Keratinocyte (primary cell): ENCODE measurements around the gene SETBP1.

Source experiments
- EZH2 ChIP-seq: IDR thresholded peaks from one replicate; pipeline ENCODE4 v1.6.1; 2012; ENCODE audit warnings: inconsistent platforms, mild to moderate bottlenecking, low read length, moderate library complexity
- TF ChIP-seq, protein P1 (sequence below), 3 experiments: IDR thresholded peaks in 1 of 3; conservative IDR thresholded peaks in 1 of 3; optimal IDR thresholded peaks in 1 of 3; 2 replicates in 2 of 3; 3 replicates in 1 of 3; pipeline versions ENCODE3 to v1.5.1; 2011; ENCODE audit warnings: low read length in 3 of 3, mild to moderate bottlenecking in 3 of 3, moderate library complexity in 2 of 3, control low read depth in 1 of 3, inconsistent platforms in 1 of 3; ENCODE audit not compliant: insufficient read depth in 2 of 3; ENCODE audit errors: extremely low read depth in 1 of 3

DNA sequence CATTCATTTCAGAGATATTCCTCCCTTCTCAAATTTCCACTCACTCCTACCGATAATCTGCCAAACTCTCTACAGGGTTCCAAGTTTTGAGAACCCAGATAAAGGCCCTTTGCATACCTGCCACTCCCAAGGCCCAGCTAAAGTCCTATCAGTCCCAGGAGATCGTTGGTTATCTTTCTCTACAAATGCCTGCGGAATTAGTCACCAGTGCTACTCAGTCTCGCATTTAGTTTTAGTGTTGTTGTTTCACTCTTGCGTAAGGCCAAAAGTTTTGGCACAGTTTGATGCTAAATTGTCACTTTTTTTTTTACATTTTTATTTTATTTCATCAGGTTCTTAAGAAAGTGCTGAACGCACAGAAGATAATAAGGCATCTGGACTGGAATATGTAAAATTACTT lies 29.2 kb upstream of the SETBP1 start:
- TF ChIP-seq, protein P1, sequence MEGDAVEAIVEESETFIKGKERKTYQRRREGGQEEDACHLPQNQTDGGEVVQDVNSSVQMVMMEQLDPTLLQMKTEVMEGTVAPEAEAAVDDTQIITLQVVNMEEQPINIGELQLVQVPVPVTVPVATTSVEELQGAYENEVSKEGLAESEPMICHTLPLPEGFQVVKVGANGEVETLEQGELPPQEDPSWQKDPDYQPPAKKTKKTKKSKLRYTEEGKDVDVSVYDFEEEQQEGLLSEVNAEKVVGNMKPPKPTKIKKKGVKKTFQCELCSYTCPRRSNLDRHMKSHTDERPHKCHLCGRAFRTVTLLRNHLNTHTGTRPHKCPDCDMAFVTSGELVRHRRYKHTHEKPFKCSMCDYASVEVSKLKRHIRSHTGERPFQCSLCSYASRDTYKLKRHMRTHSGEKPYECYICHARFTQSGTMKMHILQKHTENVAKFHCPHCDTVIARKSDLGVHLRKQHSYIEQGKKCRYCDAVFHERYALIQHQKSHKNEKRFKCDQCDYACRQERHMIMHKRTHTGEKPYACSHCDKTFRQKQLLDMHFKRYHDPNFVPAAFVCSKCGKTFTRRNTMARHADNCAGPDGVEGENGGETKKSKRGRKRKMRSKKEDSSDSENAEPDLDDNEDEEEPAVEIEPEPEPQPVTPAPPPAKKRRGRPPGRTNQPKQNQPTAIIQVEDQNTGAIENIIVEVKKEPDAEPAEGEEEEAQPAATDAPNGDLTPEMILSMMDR (optimal IDR thresholded peaks at IDR 0.05 in 1 of 3, IDR thresholded peaks at IDR 0.05 in 1 of 3, conservative IDR thresholded peaks at IDR 0.05 in 1 of 3; ENCODE audit: extremely low read depth in 1 of 3, insufficient read depth in 2 of 3, low read length in 3 of 3): no peak
- TF ChIP-seq EZH2: no peak
